HG02588 (cell line): ENCODE data around the gene PTPRE.

Experiments used
- ATAC-seq: cut with Tn5 transposase; IDR thresholded peaks from one replicate; pipeline ENCODE4 v1.9.1; 2021; ENCODE audit warnings: mild to moderate bottlenecking, moderate library complexity; ENCODE audit not compliant: unreplicated experiment

Gene PTPRE

DNA sequence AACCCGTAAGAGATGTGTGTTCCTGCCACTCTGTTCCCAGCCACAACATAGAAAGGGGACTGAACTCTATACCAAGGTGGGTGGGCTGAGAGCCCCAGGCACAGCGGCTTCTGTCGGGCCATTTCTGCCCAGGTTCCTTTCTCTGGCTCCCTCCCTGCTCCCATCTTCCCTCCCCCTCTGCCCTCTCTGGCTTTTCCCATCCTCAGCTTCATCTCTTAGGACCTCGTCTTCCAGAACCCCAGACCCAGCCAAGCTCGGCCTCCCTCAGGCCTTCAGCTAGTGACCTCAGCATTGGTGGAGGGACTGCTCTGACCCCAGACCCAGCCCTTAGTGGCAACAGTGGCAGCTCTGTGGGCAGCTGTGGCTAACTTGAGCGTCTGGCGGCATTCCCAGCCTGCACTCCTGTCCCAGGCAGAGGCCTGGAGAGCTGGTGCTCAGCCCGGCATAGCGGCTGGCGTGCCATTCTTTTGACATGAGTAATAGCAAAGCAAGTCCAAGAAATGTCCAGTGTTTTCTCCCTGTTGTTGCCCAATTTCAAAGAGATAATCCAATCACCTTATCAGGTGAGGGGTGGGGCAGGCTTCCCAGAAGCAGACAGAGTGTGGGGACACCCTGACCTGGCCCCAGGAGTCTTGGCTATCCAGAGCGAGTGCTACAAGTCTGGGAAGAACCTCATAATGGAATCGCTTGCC lies 15.9 kb downstream of the PTPRE start:
- no peak for ATAC-seq

DNA sequence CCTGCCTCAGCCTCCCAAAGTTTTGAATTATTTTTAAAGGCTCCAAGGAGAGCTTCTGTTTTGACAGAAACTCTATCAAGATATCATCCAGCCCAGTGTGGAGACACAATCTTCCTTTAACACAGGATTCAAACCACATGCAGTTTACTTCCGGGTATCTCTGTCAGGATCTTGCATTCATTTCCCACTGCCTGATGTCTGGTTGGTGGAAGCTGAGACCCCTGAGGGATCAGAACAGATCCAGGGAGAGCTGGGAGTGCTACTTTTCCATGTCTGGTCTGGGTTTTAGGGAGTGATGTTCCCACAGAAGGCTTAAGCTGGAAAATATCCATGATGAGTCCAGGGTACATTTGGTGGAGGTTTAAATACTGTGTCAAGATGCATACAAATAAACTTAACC lies 16.7 kb downstream of the PTPRE start:
- ATAC-seq = no peak

DNA sequence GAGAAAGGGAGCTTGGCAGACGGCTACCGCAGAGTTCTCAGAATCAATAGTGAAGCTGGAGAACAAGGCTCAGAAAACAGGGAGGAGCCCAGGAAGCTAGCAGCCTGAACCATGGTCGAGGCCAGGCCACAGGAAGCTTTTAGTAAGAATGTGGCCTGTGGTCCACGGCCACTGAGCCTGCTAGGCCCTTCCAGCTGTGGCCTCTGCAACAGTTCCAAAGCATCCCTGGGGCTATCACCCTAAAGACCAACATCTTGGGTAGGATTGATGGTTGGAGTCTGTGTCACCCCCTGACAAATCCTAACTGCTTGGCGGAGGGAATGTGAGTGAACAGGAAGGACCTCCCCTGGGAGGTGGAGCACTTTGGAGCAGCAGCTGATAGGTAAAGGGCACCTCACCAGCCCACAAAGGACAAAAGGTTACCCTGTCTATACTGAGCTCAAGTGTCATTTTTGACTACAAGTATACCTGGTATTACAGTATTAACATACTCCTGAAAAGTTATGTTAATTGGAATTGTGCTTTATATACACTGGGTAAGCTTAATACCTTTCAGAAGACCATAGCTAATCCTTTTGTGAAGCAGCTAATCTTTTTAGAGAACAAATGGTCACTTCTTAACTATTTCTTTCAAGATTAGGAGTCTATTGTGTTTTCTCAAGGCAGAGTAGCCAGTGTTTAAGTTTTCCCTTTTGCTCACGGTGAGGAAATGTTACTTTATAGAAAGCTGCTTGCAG lies 18.7 kb downstream of the PTPRE start:
- no peak for ATAC-seq

DNA sequence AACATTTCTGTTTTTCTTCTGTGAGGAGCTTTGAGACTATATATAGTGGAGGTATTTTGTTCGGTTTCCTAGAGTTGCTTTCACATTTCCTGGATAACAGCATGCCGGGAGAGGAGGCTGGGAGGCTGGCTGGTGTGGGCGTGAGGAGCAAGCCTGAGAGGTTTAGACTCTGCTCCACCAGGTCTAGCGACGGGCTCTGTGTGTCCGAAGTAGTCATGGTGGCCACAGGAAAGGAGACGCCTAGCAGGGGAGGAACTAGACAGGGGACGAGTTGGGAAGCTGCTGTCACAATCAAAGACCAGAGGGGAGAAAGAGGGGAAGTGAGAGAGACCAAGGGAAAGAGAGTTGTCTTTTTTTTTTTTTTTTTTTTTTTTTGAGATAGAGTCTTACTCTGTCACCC lies 19.6 kb downstream of the PTPRE start:
- ATAC-seq = no peak

DNA sequence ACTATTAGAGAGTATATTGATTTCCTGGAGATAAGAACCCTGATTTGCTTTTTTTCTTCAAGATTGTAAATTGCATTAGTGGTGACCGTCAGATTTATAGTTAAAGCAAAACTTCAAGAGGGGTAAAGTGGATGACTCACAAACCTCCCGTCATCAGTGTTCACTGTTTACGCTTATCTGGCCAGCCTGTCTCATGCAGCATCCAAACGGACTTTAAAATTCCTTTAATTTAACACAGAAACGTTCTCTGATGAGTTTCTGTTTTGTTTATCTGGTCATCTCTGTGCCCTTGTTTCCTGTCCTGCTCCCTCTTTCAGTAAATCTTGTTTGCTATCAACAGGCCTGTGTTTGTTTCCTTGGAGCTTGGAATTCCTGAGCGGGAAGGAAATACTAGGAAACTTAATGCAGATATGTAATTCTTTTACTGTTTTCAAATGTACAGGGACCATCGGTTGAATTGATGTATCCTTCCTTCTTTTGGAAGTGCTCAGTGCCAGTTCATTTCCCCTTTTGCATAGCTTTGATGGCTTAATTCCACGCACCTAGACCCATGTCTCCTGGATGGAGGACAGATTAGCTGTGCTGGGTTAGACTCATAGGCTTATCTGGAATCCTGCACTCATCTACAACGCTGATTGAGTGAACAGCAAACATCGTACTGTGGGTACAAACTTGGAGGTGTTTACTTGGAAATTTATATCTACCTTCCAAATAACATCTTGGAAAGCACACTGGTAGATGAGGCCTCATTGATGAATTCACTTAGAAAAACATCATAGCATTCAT lies 21.3 kb downstream of the PTPRE start:
- no peak for ATAC-seq

DNA sequence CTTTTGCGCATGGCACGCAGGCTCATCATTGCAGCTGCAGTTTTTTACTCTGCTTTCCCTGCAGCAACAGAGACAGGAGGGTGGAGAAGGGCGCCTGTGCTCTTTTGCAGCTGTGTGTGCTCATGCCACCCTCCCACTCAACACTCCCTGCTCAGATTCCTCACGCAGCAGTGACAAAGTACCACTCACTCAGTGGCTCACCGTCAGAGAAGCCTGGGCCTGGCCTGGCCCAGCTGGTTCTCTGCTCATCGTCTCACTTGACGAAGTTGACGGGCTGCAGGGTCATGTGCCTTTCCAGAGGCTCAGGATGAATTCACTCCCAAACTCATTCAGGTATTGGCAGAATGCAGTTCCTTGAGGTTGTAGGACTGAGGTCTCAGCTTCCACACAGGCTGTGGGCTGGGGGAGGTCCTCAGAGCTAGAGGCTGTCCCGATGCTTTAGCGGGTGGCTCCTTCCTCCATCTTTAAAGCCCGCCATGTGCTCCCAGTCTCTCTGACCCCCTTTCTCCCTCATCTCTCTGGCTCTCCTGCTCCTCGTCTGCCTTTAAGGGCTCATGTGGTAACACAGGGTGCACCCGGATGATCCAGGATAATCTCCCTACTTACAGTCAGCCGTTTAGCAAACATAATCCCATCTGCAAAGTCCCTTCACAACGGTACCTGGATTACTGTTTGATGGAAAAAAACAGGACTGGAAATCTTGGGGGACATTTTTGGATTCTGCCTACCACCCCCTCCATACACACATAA lies 25.8 kb downstream of the PTPRE start:
- no peak for ATAC-seq

DNA sequence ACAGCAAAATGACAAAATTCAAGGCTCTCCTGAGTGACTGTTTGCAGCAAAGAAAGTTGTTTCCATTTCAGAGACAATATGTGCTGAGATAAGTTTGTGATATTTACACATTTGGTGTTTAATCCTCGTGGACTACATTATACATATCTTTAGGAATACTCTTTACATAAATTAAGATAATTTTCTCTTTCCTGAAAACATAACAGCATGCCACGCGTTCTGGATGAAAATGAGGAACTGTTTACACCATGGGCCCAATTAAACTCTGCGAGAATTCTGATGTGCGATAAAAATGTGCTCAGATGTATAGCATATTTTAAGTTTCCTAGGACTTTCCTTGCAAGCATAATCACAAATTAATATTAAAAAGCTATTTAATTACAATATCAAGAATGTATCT lies 26.4 kb downstream of the PTPRE start:
- ATAC-seq = no peak

DNA sequence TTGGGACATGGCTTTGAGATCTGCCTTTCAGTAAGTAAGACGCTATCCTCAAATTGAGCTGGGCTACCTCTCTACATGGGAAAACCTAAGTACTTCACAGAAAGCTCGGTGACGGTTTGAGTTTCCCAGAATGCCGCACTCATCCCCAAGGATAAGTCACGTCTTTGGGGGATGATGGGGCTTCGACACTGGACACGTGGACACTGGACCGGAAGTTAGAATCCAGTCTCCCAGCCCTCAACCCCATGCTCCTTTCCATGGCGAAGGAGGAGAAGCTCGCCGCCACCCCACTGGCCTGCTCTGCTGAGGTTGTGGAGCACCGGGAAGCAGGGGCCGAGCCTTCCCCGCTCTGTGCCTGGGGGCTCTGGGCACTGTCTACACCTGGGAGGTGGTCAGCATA lies 27.5 kb downstream of the PTPRE start:
- no peak for ATAC-seq

DNA sequence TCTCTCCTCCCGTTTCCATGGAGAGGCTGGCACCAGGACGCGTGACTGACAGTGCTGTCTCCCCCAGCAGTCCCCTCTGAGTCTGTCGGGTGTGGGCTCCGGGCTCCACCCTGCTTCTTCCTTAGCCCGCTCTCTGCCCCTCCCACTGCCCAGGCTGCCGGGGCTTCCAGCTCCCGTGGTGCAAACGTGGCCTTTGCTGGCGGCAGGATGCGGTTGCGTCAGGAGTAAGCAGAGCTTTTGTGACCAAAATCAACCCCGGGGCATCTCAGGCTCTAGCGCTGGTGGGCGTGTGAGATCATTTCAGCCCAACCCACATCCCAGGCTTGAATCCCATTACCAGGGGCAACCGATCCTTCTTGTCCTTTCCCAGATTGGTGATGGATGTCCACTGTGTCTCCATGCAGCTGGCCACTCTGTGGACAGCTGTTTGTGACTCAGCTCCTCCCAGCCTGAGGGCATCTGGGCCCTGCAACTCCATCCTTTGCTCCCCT lies 28.2 kb downstream of the PTPRE start:
- ATAC-seq = no peak

DNA sequence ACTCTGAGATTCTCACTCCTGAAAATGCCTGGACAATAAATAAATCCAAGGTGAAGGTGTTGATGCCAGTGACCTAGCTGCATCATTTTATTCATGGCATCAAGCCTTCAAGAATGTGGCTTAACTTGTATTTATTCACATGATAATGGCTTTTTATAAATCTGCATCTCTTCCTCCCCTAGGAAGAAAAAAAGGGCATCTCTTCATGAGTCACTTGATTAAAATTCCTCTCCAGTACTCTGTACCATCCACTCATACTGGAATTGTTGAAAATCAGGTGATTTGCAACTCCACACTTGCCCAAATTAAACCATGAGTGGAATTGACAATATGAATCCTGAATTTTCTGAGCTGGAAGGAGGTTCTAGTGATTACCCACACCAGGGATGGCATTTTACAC lies 30.2 kb downstream of the PTPRE start:
- no peak for ATAC-seq

DNA sequence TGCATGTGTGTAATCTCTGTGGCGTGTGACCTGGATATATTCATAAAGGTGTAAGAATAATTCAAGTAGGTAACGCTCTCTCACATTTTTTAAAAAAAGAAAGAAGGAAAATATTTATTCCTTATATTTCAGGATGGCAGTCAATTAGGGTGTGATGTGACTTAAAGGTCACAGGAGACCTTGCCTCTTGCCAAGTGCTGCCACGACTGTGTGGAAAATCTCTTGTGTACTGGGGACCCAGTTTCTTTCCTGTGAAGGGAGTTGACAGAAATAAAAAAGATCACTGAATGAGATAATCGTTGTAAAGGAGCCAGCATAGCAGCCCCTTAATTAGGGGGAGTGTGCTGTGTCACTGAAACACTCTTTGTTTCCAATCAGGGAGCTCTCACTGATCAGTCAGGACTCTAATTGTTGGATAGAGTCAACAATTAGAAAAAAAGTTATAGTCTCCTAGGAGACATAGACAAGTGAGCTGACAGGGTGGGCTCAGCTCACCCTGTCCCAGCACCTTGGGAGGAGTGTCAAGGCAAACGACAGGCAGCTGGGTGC lies 31.1 kb downstream of the PTPRE start:
- no peak for ATAC-seq

DNA sequence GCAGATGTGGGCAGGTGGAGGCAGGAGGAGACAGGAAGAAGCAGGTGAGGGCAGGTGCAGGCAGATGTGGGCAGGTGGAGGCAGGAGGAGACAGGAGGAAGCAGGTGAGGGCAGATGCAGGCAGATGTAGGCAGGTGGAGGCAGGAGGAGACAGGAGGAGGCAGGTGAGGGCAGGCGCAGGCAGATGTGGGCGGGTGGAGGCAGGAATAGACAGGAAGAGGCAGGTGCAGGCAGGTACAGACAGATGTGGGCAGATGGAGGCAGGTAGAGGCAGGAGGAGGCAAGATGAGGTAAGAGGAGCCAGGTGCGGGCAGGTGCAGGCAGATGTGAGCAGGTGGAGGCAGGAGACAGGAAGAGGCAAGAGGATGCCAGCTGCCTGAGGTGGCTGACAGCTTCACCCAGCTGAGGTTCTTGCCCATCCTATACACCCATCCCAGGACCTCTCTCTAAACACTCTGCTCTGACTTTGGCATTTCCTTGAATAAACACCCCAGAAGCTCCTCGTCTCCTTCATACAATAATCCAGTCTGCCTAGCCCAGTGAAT lies 33.0 kb downstream of the PTPRE start:
- no peak for ATAC-seq

DNA sequence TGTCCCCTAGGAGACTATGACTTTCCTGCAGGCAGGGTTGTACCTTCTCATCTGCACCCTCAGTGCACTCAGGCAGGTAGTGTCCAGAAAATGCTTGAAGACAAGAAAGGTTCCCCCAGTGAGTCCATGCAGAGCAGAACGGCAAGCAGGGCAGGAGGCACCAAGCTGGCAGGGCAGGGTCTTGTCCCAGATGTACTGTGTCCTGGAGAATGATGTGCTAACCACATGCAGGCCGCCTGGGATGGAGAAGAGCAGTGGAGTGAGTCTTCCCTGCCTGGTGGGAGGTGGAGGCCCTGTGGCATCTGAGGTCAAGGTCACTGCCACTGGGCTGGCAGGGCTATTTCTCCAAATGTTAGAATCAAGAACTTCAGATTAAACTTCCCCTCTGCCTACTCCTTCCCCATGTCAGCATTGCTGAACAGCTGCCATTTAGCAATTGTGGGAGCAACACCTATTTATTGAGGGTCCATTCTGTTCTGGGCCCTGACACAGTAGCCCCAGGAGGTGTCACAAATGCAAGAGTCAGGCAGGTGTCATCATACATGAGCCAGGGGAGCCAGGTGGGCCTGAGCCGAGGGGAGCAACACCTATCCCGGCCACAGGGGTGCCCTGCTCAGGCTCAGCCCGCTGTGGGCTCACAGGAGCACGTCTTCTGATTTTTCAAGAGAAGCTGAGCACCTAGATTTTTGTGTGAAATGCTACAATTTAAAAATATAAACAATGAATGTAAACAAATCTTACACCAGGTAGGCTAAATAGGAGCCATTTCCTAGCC lies 34.1 kb downstream of the PTPRE start:
- ATAC-seq = no peak

DNA sequence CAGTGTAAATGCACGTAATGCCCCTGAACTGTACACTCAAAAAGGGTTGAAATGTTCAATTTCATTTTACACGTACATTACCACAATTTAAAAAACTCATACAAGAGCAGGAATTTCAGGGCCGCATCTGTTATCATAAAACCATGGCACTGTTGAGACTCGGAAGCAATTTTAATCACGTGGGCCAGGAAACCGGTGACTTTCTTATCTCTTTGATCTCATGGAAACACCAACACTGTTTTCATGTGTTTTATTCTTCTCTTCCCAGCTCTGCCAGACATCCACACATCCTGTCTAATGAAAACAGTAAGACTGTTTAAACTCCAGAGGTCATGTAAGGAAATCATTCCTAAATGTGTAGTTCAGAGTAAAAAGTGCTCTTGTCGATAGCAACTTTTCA lies 35.9 kb downstream of the PTPRE start:
- no peak for ATAC-seq

DNA sequence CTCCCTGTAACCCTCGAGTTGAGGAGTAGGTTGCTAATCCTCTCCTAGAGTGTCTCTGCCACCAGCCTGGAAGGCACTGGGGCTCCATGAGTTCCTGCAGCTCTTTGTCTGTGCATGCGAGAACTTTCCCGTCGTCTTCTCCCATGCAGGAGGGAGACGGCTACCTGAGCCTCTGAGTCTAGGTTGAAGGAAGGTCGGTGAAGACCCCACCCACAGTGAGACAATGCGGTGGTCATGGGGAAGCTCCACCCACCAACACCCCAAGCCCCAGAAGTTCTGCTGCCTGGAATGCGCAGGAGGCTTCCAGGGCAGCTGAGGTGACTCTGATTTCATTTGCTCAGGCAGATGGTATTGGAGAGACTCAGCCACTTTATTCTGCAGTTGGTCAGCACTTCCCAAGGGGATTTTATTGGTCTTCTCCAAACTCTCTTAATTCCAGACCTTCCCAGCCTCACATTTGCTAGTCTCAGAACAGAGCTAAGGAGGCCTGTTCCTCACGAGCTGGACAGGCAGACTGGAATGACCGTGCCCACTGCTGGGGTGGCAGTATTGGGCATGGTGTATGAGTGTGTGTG lies 36.5 kb downstream of the PTPRE start:
- ATAC-seq = no peak

DNA sequence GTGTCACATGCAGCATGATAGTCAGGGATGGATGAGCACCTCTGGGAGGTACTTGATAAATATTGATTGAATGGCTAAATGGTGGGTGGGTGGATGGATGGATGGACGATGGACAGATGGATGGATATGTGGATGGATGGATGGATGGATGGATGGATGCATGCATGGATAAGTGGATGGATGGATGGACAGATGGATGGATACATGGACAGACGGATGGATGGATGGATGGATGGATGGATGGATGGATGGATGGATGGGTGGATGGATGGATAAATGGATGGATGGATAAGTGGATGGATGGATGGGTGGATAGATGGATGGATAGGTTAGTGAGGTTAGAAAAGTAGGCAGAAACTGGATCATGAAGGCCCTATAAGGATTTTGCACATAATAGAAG lies 37.4 kb downstream of the PTPRE start:
- ATAC-seq = no peak

DNA sequence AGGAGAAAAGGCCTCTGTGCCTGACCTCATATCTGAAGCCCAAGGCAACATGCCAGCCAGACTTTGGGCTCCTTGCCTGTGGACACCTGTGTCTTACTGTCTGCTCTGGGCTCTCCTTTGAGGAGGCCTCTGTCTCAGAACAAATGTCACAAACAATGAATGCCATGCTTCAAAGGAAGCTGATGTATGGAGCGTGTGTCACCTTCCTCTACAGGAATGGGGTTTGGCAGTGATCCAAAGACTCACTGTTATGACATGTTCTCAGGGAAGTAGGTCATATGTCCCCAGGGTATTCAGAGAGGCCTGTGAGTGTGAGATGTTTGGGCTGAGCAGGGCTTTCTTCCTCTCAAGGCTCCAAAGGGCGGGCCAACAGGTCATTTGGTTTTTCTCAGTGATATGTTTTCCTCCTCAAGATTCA lies 38.4 kb downstream of the PTPRE start:
- no peak for ATAC-seq

DNA sequence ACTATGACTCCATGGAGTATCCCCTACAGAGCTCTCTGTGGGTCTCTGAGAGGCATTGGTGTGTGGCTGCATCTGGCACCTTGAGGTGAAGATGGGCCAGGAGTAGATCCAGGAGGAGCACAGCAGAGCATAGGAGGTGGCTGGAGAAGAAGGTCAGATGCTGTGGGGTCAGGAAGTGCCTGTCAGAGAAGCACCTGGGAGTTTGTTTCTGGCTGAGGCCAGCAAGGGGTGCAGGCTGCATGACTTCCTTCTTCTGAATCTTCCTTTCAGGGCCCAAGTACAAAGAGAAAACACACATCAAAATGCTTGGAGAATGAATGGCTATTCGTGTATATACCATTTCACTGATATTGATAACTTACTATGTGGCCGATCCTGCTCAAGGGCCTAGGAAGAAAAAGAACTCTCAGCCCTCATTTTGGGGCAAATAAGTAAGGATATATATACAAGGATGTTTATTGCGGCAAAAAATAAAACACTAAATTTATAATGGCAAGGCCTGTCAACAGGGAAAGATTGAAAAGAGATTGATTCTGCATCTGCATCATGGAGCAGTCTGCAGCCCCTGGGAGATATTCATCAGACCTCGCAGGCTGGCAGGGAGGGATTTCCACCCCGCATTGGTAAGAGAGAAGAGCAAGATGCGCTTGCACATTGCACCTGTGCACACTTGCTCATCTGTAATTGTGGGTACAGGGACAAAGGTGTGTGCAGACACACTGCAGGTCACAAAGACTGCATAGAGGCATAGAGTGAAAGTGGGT lies 39.2 kb downstream of the PTPRE start:
- ATAC-seq = no peak

DNA sequence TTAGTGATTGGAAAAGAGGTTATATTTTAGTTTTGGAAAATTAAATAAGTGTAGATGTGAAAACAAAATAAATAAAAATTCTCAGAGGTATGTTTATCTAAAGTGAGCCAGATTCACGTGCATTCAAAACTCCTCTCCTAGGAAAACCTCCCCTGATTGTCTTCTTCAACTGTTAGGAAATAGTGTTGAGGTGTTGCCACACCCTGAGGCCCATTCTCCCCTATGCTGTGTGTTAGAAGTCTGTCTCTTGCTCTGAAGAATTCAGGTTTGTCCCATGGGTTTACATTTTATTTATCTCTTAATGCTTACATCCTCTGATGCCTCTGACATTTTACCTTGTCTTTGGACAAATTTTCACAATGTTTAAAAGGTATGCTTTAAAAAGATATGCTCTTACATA lies 40.3 kb downstream of the PTPRE start:
- ATAC-seq = no peak
